GM12891 (cell line): Measurements from ENCODE around the gene FLT4.
"Not testable (repeated sequence)": the region's sequence is repeated elsewhere in the genome, so short reads cannot be mapped to it uniquely, and the experiment has no call there.

Source experiments
- DNase-seq: peaks from one replicate; pipeline ENCODE4 v3.0.0; 2011; ENCODE audit warnings: low spot score; ENCODE audit not compliant: insufficient read length
- FAIRE-seq: peaks from 2 replicates; lab custom pipeline; 2011; peaks lifted over from hg19 to GRCh38; lab: Jason Lieb, UNC
- PAX5 ChIP-seq: IDR thresholded peaks from 2 replicates; pipeline ENCODE4 v1.6.1; 2011; ENCODE audit warnings: low read length, moderate library complexity, mild to moderate bottlenecking; ENCODE audit not compliant: insufficient read depth, severe bottlenecking
- POLR2A ChIP-seq: IDR thresholded peaks from 2 replicates; pipeline ENCODE4 v1.6.1; 2011; ENCODE audit warnings: low read depth, low read length, control low read depth
- POLR2AphosphoS5 ChIP-seq: IDR thresholded peaks from 2 replicates; pipeline ENCODE4 v1.6.1; 2011; ENCODE audit warnings: low read depth, low read length, control low read depth
- POU2F2 ChIP-seq: IDR thresholded peaks from 2 replicates; pipeline ENCODE4 v1.6.1; 2011; ENCODE audit warnings: low read depth, mild to moderate bottlenecking, control low read depth, low read length, moderate library complexity
- SPI1 ChIP-seq: IDR thresholded peaks from 2 replicates; pipeline ENCODE4 v1.6.1; 2011; ENCODE audit warnings: low read depth, low read length, control low read depth
- TAF1 ChIP-seq: IDR thresholded peaks from 2 replicates; pipeline ENCODE4 v1.6.1; 2011; ENCODE audit warnings: low read depth, low read length, control low read depth

Gene FLT4

DNA sequence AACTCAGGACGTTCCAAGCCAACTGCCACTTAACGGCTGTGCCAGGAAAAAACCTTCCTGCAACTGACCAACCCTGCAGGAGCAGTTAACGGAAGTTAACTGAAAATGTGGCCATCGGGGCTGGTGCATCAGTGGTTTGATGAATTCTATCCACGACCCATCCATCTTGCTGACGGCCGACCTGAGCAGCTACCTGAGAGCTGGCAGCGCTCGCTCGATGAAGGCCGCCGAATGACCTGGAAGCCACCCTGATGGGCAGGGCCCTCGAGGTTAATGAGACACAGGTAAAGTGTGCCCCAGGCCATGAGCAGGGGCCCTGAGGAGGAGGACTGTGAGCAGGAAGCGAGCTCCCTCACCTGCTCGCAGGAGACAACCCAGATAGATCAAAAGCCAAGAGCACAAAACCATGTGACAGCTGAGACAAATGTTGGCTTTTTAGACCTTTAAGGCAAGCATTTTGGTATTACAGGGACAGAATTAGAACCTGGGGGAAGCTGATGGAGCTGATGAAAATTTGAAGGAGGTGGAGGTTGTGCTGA, 35.3 kb upstream of the FLT4 start:
- no peak for DNase-seq
- no peak for FAIRE-seq
- TF ChIP-seq POLR2AphosphoS5 (no peak), POLR2A (no peak), PAX5 (no peak), POU2F2 (no peak), TAF1 (no peak), SPI1 (no peak)

DNA sequence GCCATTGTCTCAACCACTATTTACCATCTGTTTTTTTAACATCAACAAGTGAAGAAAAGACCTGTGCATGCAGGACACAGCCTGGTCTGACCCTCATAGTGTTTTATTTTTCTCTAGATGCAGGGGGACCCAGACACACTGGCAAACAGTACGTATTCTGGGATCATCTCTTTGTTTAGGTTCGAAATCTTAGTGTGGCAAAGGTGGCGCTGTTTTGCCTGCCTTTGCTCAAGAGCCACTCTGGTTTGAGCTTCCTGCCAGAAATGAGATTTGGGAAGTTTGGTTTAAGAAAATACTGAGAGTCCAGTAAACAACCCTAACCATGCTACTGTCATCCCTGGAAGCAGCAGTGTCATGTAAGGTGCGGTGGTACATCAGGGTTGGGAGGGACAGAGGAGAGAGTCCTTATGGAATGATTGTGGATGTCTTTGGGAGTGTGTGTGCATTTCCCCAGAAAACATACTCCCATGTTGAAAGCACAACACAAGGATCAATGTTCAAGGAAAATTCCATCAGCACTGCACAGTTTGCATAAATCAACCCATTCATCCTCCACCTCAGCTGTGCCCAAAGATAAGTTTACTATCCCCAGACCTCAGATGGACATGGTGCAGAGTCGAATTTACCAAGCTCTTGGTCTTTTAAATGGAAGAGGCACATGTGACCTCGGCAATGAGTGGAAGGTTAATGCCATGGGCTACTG, 34.0 kb upstream of the FLT4 start:
- TF ChIP-seq SPI1, result no peak
- TF ChIP-seq POLR2AphosphoS5, result no peak
- TF ChIP-seq TAF1, result no peak
- no peak for TF ChIP-seq POU2F2
- no peak for TF ChIP-seq POLR2A
- TF ChIP-seq PAX5, result no peak
- no peak for DNase-seq
- no peak for FAIRE-seq

DNA sequence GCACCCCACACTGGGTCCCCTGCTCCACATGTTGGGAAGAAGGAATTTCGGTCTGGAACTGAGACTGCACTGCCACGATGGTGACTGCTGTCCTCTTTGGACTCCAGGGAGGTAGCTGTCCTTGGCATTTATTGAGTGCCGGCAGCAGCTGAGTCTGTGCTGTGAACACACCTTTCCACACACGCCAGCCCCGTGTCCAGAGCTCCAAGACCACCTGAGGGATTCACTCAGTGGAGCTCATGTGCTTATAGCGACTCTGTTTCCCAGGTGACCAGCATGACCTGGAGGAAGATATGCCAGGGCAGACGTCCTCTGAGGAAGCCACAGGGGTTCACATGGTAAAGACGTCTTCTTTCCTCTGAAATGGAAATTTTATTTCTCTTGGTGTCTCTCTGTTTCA, 33.2 kb upstream of the FLT4 start:
- no peak for TF ChIP-seq TAF1
- TF ChIP-seq POU2F2, result no peak
- no peak for TF ChIP-seq PAX5
- no peak for TF ChIP-seq POLR2A
- TF ChIP-seq SPI1, result no peak
- TF ChIP-seq POLR2AphosphoS5, result no peak
- DNase-seq (no peak), FAIRE-seq (no peak)

DNA sequence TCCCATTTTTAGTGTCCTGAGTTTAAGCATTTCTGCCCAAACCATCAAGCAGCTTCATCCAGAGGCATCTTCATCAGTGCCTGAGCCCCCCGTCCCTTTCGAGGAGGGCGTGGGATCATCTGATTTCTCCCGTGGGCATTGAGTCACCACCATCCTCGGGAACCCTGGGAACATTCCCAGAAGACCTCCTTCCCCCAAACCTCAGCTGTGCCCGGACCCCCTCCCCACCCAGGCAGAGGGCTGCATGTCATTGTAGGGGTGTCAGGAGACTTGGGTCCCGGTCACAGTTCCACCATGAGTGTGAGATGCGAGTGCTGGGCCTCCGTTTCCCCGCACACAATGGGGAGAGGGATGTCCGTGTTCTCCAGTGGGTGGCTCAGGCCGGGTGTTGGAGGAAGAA, 32.6 kb upstream of the FLT4 start:
- FAIRE-seq, DNase-seq: not testable (repeated sequence)

DNA sequence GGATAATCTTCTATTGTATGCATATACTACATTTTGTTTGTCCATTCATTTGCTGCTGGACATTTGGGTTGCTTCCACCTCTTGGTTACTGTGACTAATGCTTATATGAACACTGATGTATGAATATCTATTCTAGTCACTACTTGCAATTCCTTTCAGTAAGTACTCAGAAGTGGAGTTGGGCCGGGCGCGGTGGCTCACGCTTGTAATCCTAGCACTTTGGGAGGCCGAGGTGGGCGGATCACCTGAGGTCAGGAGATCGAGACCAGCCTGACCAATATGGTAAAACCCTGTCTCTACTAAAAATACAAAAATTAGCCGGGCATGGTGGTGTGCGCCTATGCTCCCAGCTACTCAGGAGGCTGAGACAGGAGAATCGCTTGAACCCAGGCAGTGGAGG, 28.9 kb upstream of the FLT4 start:
- not testable (repeated sequence) for FAIRE-seq

DNA sequence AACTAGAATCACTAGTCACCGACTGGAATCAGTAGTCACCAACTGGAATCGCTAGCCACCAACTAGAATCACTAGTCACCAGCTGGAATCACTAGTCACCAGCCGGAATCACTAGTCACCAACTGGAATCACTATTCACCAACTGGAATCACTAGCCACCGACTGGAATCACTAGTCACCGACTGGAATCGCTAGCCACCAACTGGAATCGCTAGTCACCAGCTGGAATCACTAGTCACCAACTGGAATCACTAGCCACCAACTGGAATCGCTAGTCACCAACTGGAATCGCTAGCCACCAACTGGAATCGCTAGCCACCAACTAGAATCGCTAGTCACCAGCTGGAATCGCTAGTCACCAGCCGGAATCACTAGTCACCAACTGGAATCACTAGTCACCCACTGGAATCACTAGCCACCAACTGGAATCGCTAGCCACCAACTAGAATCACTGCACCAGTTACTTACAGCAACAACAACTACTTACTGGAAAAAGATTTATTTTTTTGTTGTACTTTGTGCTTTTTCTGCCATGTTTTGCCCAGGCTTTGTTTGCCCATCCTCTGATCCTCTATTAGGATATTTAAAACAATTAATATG, 25.7 kb upstream of the FLT4 start:
- FAIRE-seq, result no peak
- no peak for TF ChIP-seq POU2F2
- TF ChIP-seq SPI1, result no peak
- TF ChIP-seq TAF1, result no peak
- no peak for TF ChIP-seq POLR2A
- TF ChIP-seq POLR2AphosphoS5, result no peak
- TF ChIP-seq PAX5, result no peak
- no peak for DNase-seq

More for the DNA sequence above, 28.9 kb upstream of the FLT4 start:
- DNase-seq, result not testable (repeated sequence)

DNA sequence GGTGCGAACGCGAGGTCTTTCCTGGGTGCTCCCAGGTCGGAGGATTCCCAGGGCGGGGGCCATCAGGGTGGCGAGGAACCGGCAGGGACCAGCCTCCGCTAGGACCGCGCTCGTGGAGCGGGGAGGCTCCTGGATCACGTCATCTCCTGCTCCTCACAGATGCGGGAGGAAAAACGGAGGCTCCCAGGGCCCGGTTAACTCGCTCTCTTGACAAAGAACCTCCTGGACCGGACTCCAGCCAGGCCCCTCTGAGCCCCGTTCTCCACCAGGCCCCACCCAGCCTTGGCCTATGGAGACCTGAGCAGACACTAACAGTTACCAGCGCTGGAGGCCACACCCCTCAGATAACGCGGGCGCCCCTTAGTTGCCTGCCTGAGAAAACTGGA, 24.7 kb upstream of the FLT4 start:
- not testable (repeated sequence) for DNase-seq, FAIRE-seq

DNA sequence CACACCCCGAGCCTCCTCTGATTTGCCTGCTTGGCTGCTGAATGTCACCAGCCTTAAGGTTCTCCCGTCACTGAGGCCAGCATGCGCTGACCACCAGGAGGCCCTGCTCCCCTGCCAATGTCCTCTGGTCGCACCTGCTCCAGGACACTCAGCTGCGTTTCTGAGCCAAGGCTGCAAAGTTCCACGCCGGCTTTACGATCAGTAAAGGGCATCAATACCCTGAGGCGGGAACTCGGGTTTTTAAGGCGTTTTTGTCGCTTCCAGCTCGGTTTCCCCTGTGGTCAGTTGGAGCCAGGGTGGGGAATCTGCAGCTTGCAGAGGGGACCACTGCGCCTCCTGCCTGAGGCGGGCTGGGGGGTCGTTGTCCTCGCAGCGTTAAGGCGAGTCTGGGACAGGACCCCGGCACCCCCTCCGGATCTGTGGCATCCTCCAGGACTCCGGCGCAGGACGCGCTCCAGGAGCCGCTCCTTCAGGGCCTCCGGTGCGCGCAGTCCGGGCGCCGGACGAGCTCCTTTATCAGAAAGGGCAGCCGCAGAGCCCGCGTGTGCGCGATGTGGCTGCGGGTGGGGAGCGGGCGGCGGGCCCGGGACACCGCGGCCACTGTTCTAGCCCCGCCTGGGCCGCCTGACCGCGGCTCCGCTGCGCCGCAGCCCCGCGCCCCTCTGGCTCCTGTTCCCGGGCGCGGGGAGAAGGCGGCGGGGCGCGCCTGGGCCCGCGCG, 24.1 kb upstream of the FLT4 start:
- DNase-seq (no peak), FAIRE-seq (no peak)
- TF ChIP-seq POLR2AphosphoS5 (no peak), SPI1 (no peak), POU2F2 (no peak), TAF1 (no peak), PAX5 (no peak), POLR2A (no peak)

DNA sequence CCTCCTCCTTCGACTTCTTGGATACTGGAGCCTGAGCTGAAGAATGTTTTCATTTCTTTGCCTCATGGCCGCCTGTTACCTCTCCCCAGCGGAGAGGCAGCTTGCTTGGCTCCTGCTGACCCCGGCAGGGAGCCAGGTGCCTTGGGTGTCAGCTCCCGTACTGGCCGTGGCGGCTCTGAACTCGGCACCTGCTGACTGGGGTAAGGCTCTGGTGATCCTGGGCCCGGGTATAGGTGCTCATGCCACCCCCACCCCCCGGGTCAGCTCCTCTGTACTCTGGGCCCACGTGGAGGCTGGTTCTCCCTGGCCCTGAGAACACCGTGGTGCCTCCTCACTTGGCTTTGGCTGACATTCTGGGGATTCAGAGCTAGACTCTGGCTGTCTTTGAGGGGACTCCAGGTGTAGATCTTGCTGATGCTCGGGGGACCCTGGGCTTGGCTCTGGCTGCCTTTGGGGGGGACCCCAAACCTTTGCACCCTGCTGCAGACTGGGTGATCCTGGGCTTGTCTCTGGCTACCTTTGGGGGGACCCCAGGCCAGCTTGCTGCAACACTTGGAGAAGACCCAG, 22.6 kb upstream of the FLT4 start:
- not testable (repeated sequence) for FAIRE-seq, DNase-seq

DNA sequence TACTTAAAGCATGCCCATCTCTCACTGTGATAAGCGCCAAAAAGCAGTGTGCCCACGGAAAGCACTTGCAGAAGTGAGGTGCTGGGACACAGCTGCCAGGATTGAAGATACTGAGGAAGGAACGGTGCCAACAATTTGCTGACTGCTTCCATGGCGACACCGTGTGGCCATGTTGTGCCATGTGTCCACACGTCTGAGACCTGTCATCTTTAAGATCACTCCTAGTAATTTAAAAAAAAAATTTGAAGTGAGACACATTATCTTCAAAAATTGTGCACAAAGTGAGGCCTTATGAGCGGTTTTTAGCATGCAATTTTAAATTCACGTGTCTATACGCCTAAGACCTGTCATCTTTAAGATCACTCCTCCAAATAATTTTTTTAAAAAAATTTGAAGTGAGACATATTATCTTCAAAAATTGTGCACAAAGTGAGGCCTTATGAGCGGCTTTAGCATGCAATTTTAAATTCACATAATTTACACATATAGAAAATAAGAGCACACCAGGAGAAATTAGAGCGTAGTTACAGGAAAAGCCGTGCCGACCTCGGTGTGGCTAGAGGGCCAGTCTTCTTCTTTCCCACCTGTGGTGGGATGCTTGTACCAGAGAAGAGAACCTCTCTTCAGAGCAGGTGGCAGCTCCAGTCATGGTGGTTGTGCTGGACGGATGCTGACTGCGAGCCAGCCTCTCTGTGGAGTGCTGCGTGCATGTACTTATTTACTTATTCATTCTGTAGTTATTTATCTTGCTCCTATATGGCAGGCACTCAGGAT, 21.4 kb upstream of the FLT4 start:
- TF ChIP-seq SPI1 (no peak), POLR2A (no peak), POU2F2 (no peak)
- no peak for FAIRE-seq
- no peak for DNase-seq
